ENCODE data around the gene SARS1.
A peak's percentile ranks its signal among the peaks of the same experiment; 100 is the strongest.
"Not testable (repeated sequence)": the region's sequence is repeated elsewhere in the genome, so short reads cannot be mapped to it uniquely, and the experiment has no call there.

Gene SARS1, protein sequence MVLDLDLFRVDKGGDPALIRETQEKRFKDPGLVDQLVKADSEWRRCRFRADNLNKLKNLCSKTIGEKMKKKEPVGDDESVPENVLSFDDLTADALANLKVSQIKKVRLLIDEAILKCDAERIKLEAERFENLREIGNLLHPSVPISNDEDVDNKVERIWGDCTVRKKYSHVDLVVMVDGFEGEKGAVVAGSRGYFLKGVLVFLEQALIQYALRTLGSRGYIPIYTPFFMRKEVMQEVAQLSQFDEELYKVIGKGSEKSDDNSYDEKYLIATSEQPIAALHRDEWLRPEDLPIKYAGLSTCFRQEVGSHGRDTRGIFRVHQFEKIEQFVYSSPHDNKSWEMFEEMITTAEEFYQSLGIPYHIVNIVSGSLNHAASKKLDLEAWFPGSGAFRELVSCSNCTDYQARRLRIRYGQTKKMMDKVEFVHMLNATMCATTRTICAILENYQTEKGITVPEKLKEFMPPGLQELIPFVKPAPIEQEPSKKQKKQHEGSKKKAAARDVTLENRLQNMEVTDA

DNA sequence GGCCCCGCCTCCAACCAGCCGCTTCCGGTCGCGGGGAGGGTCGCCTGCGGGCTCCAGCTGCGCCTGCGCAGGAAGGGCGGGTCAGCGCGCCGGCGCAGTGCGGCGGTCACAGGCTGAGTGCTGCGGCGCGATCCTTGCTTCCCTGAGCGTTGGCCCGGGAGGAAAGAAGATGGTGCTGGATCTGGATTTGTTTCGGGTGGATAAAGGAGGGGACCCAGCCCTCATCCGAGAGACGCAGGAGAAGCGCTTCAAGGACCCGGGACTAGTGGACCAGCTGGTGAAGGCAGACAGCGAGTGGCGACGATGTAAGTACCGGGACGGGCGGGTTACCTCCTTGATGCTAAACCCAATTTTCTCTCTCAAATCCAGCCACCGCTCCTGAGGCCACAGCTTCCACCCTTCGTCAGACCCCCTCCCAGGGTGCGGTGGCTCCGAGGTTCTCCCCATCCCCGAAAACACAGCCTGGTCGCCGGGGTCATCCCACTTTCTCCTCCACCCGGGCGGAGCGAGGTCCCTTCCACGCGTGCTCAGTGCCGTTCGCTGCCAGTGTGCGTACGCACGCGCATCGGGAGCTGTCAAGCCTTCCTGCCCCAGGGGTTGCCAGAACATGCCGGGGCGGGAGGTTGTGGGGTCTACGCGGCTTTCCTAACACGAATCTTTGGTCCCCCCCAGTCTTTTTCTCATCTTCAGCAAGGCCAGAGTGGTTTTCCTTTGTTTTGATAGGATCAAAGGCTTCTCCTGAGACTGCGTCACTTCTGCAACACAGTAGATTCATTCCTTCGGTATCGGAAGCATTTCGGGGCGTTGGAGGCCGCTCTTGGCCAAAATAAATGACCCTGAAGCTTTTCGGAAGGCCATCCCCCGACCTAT is at the start of gene SARS1:
Gene SARS1 (plus strand): TSS at position 95 of the 870 bp plus-strand sequence. CDS start 75 bp downstream, at position 170.
- H3K4me1 Mint-ChIP-seq = peaks cover 24% of the 10 kb centered on the region
- TF ChIP-seq, protein P1, sequence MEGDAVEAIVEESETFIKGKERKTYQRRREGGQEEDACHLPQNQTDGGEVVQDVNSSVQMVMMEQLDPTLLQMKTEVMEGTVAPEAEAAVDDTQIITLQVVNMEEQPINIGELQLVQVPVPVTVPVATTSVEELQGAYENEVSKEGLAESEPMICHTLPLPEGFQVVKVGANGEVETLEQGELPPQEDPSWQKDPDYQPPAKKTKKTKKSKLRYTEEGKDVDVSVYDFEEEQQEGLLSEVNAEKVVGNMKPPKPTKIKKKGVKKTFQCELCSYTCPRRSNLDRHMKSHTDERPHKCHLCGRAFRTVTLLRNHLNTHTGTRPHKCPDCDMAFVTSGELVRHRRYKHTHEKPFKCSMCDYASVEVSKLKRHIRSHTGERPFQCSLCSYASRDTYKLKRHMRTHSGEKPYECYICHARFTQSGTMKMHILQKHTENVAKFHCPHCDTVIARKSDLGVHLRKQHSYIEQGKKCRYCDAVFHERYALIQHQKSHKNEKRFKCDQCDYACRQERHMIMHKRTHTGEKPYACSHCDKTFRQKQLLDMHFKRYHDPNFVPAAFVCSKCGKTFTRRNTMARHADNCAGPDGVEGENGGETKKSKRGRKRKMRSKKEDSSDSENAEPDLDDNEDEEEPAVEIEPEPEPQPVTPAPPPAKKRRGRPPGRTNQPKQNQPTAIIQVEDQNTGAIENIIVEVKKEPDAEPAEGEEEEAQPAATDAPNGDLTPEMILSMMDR (IDR thresholded peaks at IDR 0.05) = no peak
- peak within 1 kb of the TSS; percentile 93 for H3K4me3 Mint-ChIP-seq
- peaks cover 6% of the 10 kb centered on the region for H3K9me3 Mint-ChIP-seq
- peak; percentile 92 for DNase-seq
- peaks cover 24% of the 10 kb centered on the region for H3K36me3 Mint-ChIP-seq (ENCODE audit: low read depth)
- H3K27ac Mint-ChIP-seq = peak within 1 kb of the TSS; percentile 63
- peaks cover 5% of the 10 kb centered on the region for H3K27me3 Mint-ChIP-seq (ENCODE audit: low read depth, poor library complexity)

DNA sequence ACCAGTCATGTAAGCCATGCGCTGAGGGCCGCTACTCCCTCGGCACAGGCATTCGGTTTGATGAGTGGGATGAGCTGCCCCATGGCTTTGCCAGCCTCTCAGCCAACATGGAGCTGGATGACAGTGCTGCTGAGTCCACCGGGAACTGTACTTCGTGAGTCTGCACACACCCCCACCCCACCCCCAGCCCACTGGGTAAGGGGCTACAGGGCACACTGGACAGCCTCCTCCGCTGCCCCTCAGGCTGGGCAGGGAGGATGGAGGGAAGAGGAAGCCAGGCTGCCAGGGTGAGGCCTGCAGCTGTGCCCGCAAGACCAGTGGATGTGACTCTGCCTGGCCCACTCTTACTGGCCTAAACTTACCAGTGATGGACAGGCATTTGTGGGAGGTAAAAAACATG is 49.2 kb upstream of the SARS1 start:
- no peak overlapping the region for H3K4me3 Mint-ChIP-seq
- no peak overlapping the region for H3K27ac Mint-ChIP-seq
- no peaks in the 10 kb centered on the region for H3K27me3 Mint-ChIP-seq (ENCODE audit: low read depth, poor library complexity)
- TF ChIP-seq, protein P1 (IDR thresholded peaks at IDR 0.05) = no peak
- H3K36me3 Mint-ChIP-seq (ENCODE audit: low read depth) = no peaks in the 10 kb centered on the region
- H3K9me3 Mint-ChIP-seq = no peaks in the 10 kb centered on the region
- DNase-seq = no peak
- peaks cover 27% of the 10 kb centered on the region for H3K4me1 Mint-ChIP-seq

DNA sequence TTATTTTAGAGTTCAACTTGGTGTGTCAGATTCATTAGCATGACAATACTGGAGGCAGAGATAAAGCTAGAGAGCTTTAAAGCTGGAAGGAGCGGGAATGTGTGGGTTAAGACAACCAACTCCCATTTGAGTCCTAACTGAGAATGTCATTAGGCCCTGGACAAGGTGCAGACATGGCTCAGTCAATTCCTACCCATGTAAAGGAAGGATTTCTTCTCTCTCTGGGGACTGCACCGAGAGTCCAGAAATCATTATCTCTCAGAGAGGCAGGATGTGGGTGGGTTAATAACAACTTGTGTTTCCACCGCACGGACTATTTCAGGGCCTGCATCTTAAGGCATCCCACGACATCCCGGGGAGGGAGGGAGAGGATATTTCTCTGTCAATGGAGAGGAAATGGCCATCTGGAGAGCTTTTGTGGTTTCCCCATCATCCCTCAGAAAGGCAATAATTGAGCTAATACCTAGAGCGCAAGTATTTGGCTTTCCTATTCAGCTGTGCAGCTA is 46.7 kb upstream of the SARS1 start:
- Mint-ChIP-seq H3K27me3 (ENCODE audit: low read depth, poor library complexity) (peaks cover 6% of the 10 kb centered on the region), H3K9me3 (no peaks in the 10 kb centered on the region), H3K4me3 (no peak overlapping the region), H3K36me3 (ENCODE audit: low read depth) (no peaks in the 10 kb centered on the region), H3K4me1 (peaks cover 19% of the 10 kb centered on the region), H3K27ac (no peak overlapping the region)
- no peak for DNase-seq
- TF ChIP-seq, protein P1 (IDR thresholded peaks at IDR 0.05) = no peak

DNA sequence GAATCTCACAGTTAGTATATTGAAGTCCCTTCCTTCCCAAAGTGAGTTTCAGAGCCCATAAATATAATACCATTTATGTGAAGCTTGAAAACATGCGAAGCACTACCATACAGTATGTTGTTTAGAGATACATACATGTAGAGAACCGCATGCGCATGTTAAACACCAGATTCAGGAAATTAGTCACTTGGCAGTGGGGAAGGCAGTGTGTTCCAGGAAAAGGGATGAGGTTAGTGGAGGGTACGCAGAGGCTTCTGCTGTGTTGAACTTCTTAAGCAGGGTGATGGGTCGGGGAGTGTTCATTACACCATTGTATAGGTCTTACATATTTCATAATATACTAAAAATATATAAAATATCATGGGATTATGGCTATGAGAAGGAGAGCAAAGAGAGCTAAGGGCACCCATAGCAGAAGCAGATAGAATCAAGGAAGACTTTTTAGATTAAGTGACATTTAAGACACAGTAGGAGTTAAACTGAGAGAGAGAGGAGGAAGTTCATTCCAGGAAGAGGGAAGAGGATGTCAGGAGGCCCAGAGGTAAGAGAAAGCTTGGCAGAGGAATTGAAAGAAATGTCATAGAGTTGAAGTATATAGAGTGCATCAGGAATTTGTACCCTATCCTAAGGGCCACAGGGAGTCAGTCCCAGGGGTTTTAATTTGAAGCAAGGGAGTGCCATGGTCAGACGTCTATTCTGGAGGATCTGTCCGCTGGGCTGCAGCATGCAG is 43.5 kb upstream of the SARS1 start:
- Mint-ChIP-seq H3K27ac (peak overlapping the region; percentile 10), H3K4me1 (peaks cover 10% of the 10 kb centered on the region), H3K27me3 (ENCODE audit: low read depth, poor library complexity) (peaks cover 9% of the 10 kb centered on the region), H3K9me3 (no peaks in the 10 kb centered on the region), H3K36me3 (ENCODE audit: low read depth) (no peaks in the 10 kb centered on the region), H3K4me3 (no peak overlapping the region)
- no peak for DNase-seq
- TF ChIP-seq, protein P1 (IDR thresholded peaks at IDR 0.05) = no peak

DNA sequence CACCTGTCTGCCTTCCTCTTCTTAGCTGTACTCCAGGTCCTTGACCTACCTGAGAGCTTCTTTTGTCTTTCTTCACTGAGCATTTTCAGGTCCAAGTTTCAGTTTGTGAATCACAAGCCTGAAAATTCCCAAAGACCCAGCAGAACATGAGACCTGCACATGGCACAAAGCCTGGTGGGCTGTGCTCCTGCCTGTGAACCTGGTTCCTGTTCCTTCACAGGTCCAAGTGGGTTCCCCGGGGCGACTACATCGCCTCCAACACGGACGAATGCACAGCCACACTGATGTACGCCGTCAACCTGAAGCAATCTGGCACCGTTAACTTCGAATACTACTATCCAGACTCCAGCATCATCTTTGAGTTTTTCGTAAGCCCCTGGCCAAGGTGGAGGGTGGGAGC is 42.1 kb upstream of the SARS1 start:
- DNase-seq = no peak
- Mint-ChIP-seq H3K4me3 (no peak overlapping the region), H3K27ac (no peak overlapping the region), H3K36me3 (ENCODE audit: low read depth) (no peaks in the 10 kb centered on the region), H3K4me1 (peaks cover 7% of the 10 kb centered on the region), H3K27me3 (ENCODE audit: low read depth, poor library complexity) (peaks cover 9% of the 10 kb centered on the region), H3K9me3 (peaks cover 6% of the 10 kb centered on the region)
- TF ChIP-seq, protein P1 (IDR thresholded peaks at IDR 0.05) = no peak

DNA sequence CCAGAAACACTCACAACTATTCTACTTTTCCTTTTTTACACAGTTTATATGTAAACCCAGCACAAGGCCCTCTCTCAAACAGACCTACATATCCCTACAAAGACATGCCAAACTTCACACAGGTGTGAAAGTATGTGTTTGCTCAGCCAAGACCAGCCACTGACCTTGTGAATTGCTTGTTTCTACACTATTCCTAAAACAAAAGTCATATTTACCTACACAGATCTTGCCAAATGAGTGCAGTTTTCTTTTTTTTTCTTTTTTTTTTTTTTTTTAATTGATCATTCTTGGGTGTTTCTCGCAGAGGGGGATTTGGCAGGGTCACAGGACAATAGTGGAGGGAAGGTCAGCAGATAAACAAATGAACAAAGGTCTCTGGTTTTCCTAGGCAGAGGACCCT is 37.4 kb upstream of the SARS1 start:
- not testable (repeated sequence) for H3K27ac Mint-ChIP-seq; H3K4me3 Mint-ChIP-seq; H3K27me3 Mint-ChIP-seq (ENCODE audit: low read depth, poor library complexity); H3K36me3 Mint-ChIP-seq (ENCODE audit: low read depth); DNase-seq; H3K4me1 Mint-ChIP-seq
- H3K9me3 Mint-ChIP-seq = peaks cover 18% of the 10 kb centered on the region

DNA sequence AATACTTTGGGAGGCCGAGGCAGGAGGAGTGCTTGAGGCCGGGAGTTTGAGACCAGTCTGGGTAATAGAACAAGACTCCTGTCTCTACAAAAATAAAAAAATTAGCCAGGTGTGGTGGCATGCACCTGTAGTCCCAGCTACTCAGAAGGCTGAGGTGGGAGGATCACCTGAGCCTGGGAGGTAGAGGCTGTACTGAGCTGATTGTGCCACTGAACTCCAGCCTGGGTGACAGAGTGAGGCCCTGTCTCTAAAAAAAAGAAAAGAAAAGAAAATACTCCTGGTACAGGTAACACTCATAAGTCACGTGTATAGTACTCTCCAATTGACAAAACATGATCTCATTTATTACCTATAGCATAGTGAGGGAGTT is 33.0 kb upstream of the SARS1 start:
- H3K36me3 Mint-ChIP-seq (ENCODE audit: low read depth); H3K4me1 Mint-ChIP-seq; DNase-seq; H3K4me3 Mint-ChIP-seq; H3K27ac Mint-ChIP-seq; H3K27me3 Mint-ChIP-seq (ENCODE audit: low read depth, poor library complexity): not testable (repeated sequence)
- peaks cover 18% of the 10 kb centered on the region for H3K9me3 Mint-ChIP-seq
